ENCODE data around the gene ZC3H18. TPM values are rescaled to one million over a fixed set of nuclear protein-coding genes. Genes with fewer than 3 reads are reported as not detected.

Gene ZC3H18
- total RNA-seq, 1 experiment from 2014 or later: 61.8 TPM

GRCh38 chr16:88582912-88583575 is 12.8 kb downstream of the ZC3H18 start:
- H3K9me3 Mint-ChIP-seq: no peaks in the 10 kb centered on the region
- no peaks in the 10 kb centered on the region for H3K4me1 Mint-ChIP-seq
- CTCF ChIA-PET: interaction anchor here (1.3 kb wide), 1 partner anchor 50 kb away, joined by 5 read pairs; no protein-coding TSS in a partner anchor
- POLR2A ChIA-PET: no interaction called here
- no peak overlapping the region for H3K27ac Mint-ChIP-seq
- no peak overlapping the region for H3K4me3 Mint-ChIP-seq
- no peak for DNase-seq (ENCODE audit: low spot score)
- no peaks in the 10 kb centered on the region for H3K27me3 Mint-ChIP-seq (ENCODE audit: low read depth)
- H3K36me3 Mint-ChIP-seq: peaks cover 39% of the 10 kb centered on the region
- TF ChIP-seq PRDM15 (CRISPR knock-in tag; IDR thresholded peaks at IDR 0.05): no peak
- TF ChIP-seq CDX4 (CRISPR knock-in tag; IDR thresholded peaks at IDR 0.05; ENCODE audit: borderline replicate concordance): no peak
- TF ChIP-seq NFATC4 (CRISPR knock-in tag; IDR thresholded peaks at IDR 0.05): no peak
- no peak for ATAC-seq

- DNase-seq (ENCODE audit: low spot score) (no peak), ATAC-seq (no peak)
- H3K4me1 Mint-ChIP-seq: no peaks in the 10 kb centered on the region
- CTCF ChIA-PET: no interaction called here
- POLR2A ChIA-PET: no interaction called here
- no peaks in the 10 kb centered on the region for H3K27me3 Mint-ChIP-seq (ENCODE audit: low read depth)
- H3K36me3 Mint-ChIP-seq: peaks cover 45% of the 10 kb centered on the region
- no peak overlapping the region for H3K4me3 Mint-ChIP-seq
- H3K9me3 Mint-ChIP-seq: no peaks in the 10 kb centered on the region
- TF ChIP-seq JAZF1 (CRISPR knock-in tag; IDR thresholded peaks at IDR 0.05) (no peak), SMAD3 (CRISPR knock-in tag; IDR thresholded peaks at IDR 0.05; ENCODE audit: borderline replicate concordance) (no peak), NR2C2 (CRISPR knock-in tag; IDR thresholded peaks at IDR 0.05) (no peak), IRF2 (CRISPR knock-in tag; IDR thresholded peaks at IDR 0.05; ENCODE audit: borderline replicate concordance, low read depth) (no peak), ZNF512 (CRISPR knock-in tag; IDR thresholded peaks at IDR 0.05; ENCODE audit: borderline replicate concordance) (no peak), AFF4 (CRISPR knock-in tag; IDR thresholded peaks at IDR 0.05; ENCODE audit: borderline replicate concordance) (no peak), ZNF423 (CRISPR knock-in tag; IDR thresholded peaks at IDR 0.05) (no peak), ZSCAN18 (CRISPR knock-in tag; IDR thresholded peaks at IDR 0.05) (no peak), GRHL2 (CRISPR knock-in tag; IDR thresholded peaks at IDR 0.05; ENCODE audit: insufficient replicate concordance, severe bottlenecking) (no peak), ZNF671 (CRISPR knock-in tag; IDR thresholded peaks at IDR 0.05) (no peak), TEAD4 (CRISPR knock-in tag; IDR thresholded peaks at IDR 0.05) (no peak), ZNF219 (CRISPR knock-in tag; IDR thresholded peaks at IDR 0.05; ENCODE audit: borderline replicate concordance) (no peak), JUN (CRISPR knock-in tag; IDR thresholded peaks at IDR 0.05) (no peak), RORB (CRISPR knock-in tag; IDR thresholded peaks at IDR 0.05) (no peak), SOX15 (CRISPR knock-in tag; IDR thresholded peaks at IDR 0.05) (no peak)
- H3K27ac Mint-ChIP-seq: peak overlapping the region; percentile 55; the same call in 1 of the 2 replicates
Observed at GRCh38 chr16:88584676-88585075, 14.5 kb downstream of the ZC3H18 start.

Measured in WTC11 (cell line).